D721Med (cell line): ENCODE data around the gene HRH2.

Experiments used
- DNase-seq: peaks from one replicate; pipeline ENCODE4 v3.0.0; 2011; ENCODE audit warnings: low spot score; ENCODE audit not compliant: insufficient read length
- FAIRE-seq: peaks from 2 replicates; lab custom pipeline; 2011; peaks lifted over from hg19 to GRCh38; lab: Jason Lieb, UNC
- CTCF ChIP-seq: IDR thresholded peaks from 2 replicates; pipeline ENCODE4 v1.5.1; 2012; ENCODE audit warnings: mild to moderate bottlenecking, control low read depth; ENCODE audit not compliant: insufficient read depth; ENCODE audit errors: missing control alignments

HRH2 gene

GRCh38 chr5:175681968-175682340 lies 24.1 kb downstream of the HRH2 start:
- FAIRE-seq (no peak), DNase-seq (no peak)
- no peak for TF ChIP-seq CTCF

GRCh38 chr5:175682664-175683063 lies 24.8 kb downstream of the HRH2 start:
- TF ChIP-seq CTCF, result no peak
- FAIRE-seq (no peak), DNase-seq (no peak)

GRCh38 chr5:175683231-175683630 lies 25.4 kb downstream of the HRH2 start:
- TF ChIP-seq CTCF, result no peak
- DNase-seq, result no peak
- no peak for FAIRE-seq

- TF ChIP-seq CTCF, result no peak
- FAIRE-seq, result no peak
- no peak for DNase-seq
Observed at GRCh38 chr5:175683921-175684320, 26.1 kb downstream of the HRH2 start.

- FAIRE-seq, result no peak
Observed at GRCh38 chr5:175684931-175685330, 27.1 kb downstream of the HRH2 start.

GRCh38 chr5:175685701-175686350 lies 28.0 kb downstream of the HRH2 start:
- DNase-seq (no peak), FAIRE-seq (no peak)
- TF ChIP-seq CTCF, result no peak

More at GRCh38 chr5:175684931-175685330, 27.1 kb downstream of the HRH2 start:
- DNase-seq, result no peak
- no peak for TF ChIP-seq CTCF

- DNase-seq (no peak), FAIRE-seq (no peak)
- no peak for TF ChIP-seq CTCF
Observed at GRCh38 chr5:175686396-175686795, 28.5 kb downstream of the HRH2 start.
